Omental fat pad (tissue), 4 donors: ENCODE measurements around the gene SLC8A1. TPM values are rescaled to one million over a fixed set of nuclear protein-coding genes. Genes with fewer than 3 reads are reported as not detected.

Experiments used
- ATAC-seq: fragments of 150-250 bp; one replicate; pipeline ENCODE4 v1.9.1; 2016; ENCODE audit warnings: mild to moderate bottlenecking, moderate library complexity; ENCODE audit not compliant: low FRiP score
- DNase-seq: peaks from one replicate; pipeline ENCODE4 v3.0.0-alpha.2; 2019; ENCODE audit warnings: low spot score
- CTCF ChIP-seq, 3 donors: fragments of 450-650 bp; IDR thresholded peaks; one replicate each; pipeline ENCODE4 v1.5.1; 2016 to 2017; ENCODE audit warnings: antibody characterized with exemption in 3 of 3, mild to moderate bottlenecking in 3 of 3, moderate library complexity in 2 of 3
- total RNA-seq, 4 donors: library from RNA; depleted of rRNA; stranded (reverse); fragments of >200 nt; gene quantifications; one replicate each; pipeline ENCODE4 v1.1.0, GENCODE V29; 2016

The SLC8A1 gene
- total RNA-seq, 4 donors from 2014 or later = 17.5 to 47.0 (median 30.0) TPM

GRCh38 chr2:40160751-40161218, 291.1 kb downstream of the SLC8A1 start:
- TF ChIP-seq CTCF (IDR thresholded peaks at IDR 0.05) = no peak
- ATAC-seq (no peak), DNase-seq (no peak)

DNA sequence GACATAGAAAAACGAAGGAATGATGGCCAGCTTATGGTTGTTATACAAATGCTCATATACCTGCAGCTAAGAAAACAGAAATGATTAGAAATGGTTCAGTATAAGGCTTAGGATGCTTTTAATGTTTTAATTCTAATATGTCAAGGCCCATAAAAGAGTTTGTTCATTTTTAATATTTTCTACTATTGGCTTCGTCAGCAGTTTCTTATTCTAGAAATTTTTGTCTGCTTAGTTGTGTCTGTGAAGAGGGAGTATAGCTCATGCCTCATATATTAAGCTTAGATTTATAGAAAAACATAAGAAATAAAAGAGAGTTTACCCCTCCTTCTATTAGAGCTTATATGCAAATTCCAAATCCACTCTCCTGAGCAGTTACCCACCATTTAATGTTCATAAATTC, 292.6 kb downstream of the SLC8A1 start:
- no peak for DNase-seq
- no peak for ATAC-seq
- no peak for TF ChIP-seq CTCF (IDR thresholded peaks at IDR 0.05)

GRCh38 chr2:40158781-40159180, 293.1 kb downstream of the SLC8A1 start:
- ATAC-seq (no peak), DNase-seq (no peak)
- TF ChIP-seq CTCF (IDR thresholded peaks at IDR 0.05) = no peak

GRCh38 chr2:40155728-40156127, 296.2 kb downstream of the SLC8A1 start:
- TF ChIP-seq CTCF (IDR thresholded peaks at IDR 0.05) = no peak
- ATAC-seq (no peak), DNase-seq (no peak)

- DNase-seq (no peak), ATAC-seq (no peak)
- TF ChIP-seq CTCF (IDR thresholded peaks at IDR 0.05) = no peak
Measured at GRCh38 chr2:40150266-40150665, 301.6 kb downstream of the SLC8A1 start.

- TF ChIP-seq CTCF (IDR thresholded peaks at IDR 0.05) = no peak
- ATAC-seq = no peak
- DNase-seq = no peak
Measured at GRCh38 chr2:40148334-40148733, 303.6 kb downstream of the SLC8A1 start.

GRCh38 chr2:40147360-40147759, 304.5 kb downstream of the SLC8A1 start:
- TF ChIP-seq CTCF (IDR thresholded peaks at IDR 0.05) = no peak
- DNase-seq (no peak), ATAC-seq (no peak)
